B cell (primary cell): ENCODE measurements around the gene SNX32. TPM values are rescaled to one million over a fixed set of nuclear protein-coding genes. Genes with fewer than 3 reads are reported as not detected.

Experiments
- ATAC-seq: fragments of 200-7000 bp; cut with Tn5 transposase; one replicate; pipeline ENCODE4 v1.10.0; 2021; ENCODE audit warnings: low read depth, mild to moderate bottlenecking, moderate number of reproducible peaks, moderate library complexity
- CTCF ChIA-PET: fragments of 350-600 bp; sonication (Branson Sonifier 250); formaldehyde crosslinking; loops from one replicate; lab custom pipeline; 2021; ENCODE audit warnings: antibody characterized with exemption, inconsistent platforms; lab: Charles Lee
- POLR2A ChIA-PET: fragments of 350-600 bp; sonication (Branson Sonifier 250); formaldehyde crosslinking; loops from one replicate; lab custom pipeline; 2021; ENCODE audit warnings: antibody characterized with exemption; lab: Charles Lee
- DNase-seq: peaks from one replicate; pipeline ENCODE4 v3.0.0; 2013
- H2AFZ ChIP-seq: 2 replicates; pipeline ENCODE4 v1.6.1; 2012; ENCODE audit warnings: mild to moderate bottlenecking, low read depth, low read length; ENCODE audit not compliant: insufficient read depth, poor library complexity, severe bottlenecking
- H3K27ac ChIP-seq, 2 donors: 1 replicate in 1 of 2; 2 replicates in 1 of 2; pipeline ENCODE4 v1.5.1; 2012 to 2013; ENCODE audit warnings: low read length in 2 of 2, mild to moderate bottlenecking in 2 of 2, moderate library complexity in 1 of 2
- H3K27me3 ChIP-seq, 4 experiments: fragments of 200-600 bp in 1 of 4; sonication (generic) in 1 of 4; replicated peaks in 1 of 4; 1 replicate in 2 of 4; 2 replicates in 2 of 4; pipeline versions ENCODE4 v1.6.1 to v1.7.0; 2013 to 2016; ENCODE audit warnings: low read length in 3 of 4, mild to moderate bottlenecking in 2 of 4, mixed read lengths in 1 of 4, moderate library complexity in 1 of 4; ENCODE audit not compliant: insufficient read depth in 4 of 4, control insufficient read depth in 3 of 4; ENCODE audit errors: control extremely low read depth in 1 of 4
- H3K36me3 ChIP-seq, 2 experiments: replicated peaks in 1 of 2; 1 replicate in 1 of 2; 2 replicates in 1 of 2; pipeline versions ENCODE4 v1.6.1 to v1.7.1; 2013; ENCODE audit warnings: low read length in 1 of 2; ENCODE audit not compliant: insufficient read depth in 2 of 2, control insufficient read depth in 1 of 2; ENCODE audit errors: control extremely low read depth in 1 of 2, extremely low read depth in 1 of 2
- H3K4me1 ChIP-seq, 2 donors: fragments of 200-600 bp in 1 of 2; sonication (generic) in 1 of 2; 1 replicate in 1 of 2; 2 replicates in 1 of 2; pipeline versions ENCODE4 v1.5.1 to v1.6.1; 2013 to 2017; ENCODE audit warnings: low read length in 2 of 2; ENCODE audit not compliant: control insufficient read depth in 2 of 2, insufficient read depth in 2 of 2
- H3K4me2 ChIP-seq: replicated peaks from 2 replicates; pipeline ENCODE3; 2012; ENCODE audit warnings: mild to moderate bottlenecking, low read depth, low read length; ENCODE audit not compliant: poor library complexity, severe bottlenecking
- H3K4me3 ChIP-seq, 5 experiments: fragments of 200-600 bp in 1 of 5; sonication (generic) in 1 of 5; 1 replicate in 3 of 5; 2 replicates in 2 of 5; pipeline versions ENCODE4 v1.5.1 to v1.7.0; 2011 to 2016; ENCODE audit warnings: low read length in 4 of 5, mild to moderate bottlenecking in 4 of 5, low read depth in 2 of 5, control low read depth in 1 of 5, moderate library complexity in 1 of 5; ENCODE audit not compliant: insufficient read depth in 1 of 5; ENCODE audit errors: control extremely low read depth in 1 of 5, extremely low read depth in 1 of 5
- H3K79me2 ChIP-seq: fragments of 200-600 bp; sonication (generic); one replicate; pipeline ENCODE4 v1.6.0; 2016; ENCODE audit warnings: low read length; ENCODE audit not compliant: control insufficient read depth, insufficient read depth
- H3K9ac ChIP-seq: fragments of 200-600 bp; sonication (generic); 2 replicates; pipeline ENCODE4 v1.6.1; 2017; ENCODE audit warnings: mild to moderate bottlenecking, low read length, moderate library complexity
- H3K9me3 ChIP-seq, 3 donors: one replicate each; pipeline versions ENCODE4 v1.6.1 to v1.7.1; 2013; ENCODE audit warnings: low read length in 2 of 3; ENCODE audit not compliant: control insufficient read depth in 2 of 3, insufficient read depth in 1 of 3; ENCODE audit errors: control extremely low read depth in 1 of 3
- H4K20me1 ChIP-seq: 2 replicates; pipeline ENCODE4 v1.6.0; 2012; ENCODE audit warnings: mild to moderate bottlenecking, low read length; ENCODE audit not compliant: insufficient read depth, control insufficient read depth, poor library complexity, severe bottlenecking
- H3K27ac Mint-ChIP-seq: one replicate; pipeline ENCODE4 v1.8.0; 2021; ENCODE audit warnings: mixed read lengths
- H3K27me3 Mint-ChIP-seq: one replicate; pipeline ENCODE4 v1.8.0; 2021; ENCODE audit warnings: mixed read lengths
- H3K4me1 Mint-ChIP-seq: one replicate; pipeline ENCODE4 v1.8.0; 2021; ENCODE audit warnings: mixed read lengths
- H3K4me3 Mint-ChIP-seq: one replicate; pipeline ENCODE4 v1.8.0; 2021; ENCODE audit warnings: mixed read lengths
- H3K9me3 Mint-ChIP-seq: one replicate; pipeline ENCODE4 v1.8.0; 2022; ENCODE audit warnings: mixed read lengths; ENCODE audit not compliant: insufficient read depth
- EZH2 ChIP-seq: IDR thresholded peaks from 2 replicates; pipeline ENCODE4 v1.6.1; 2012; ENCODE audit warnings: borderline replicate concordance, low read depth, mild to moderate bottlenecking, moderate library complexity, low read length; ENCODE audit not compliant: insufficient read depth, poor library complexity, severe bottlenecking
- WGBS: methylation state at CpG from one replicate; pipeline ENCODE4 v1.1.5; 2013; ENCODE audit warnings: missing lambda C conversion rate; ENCODE audit not compliant: insufficient coverage; 5-methylcytosine and 5-hydroxymethylcytosine counted together
- intact Hi-C: fragments of 100-400 bp; cut with micrococcal nuclease; formaldehyde crosslinking; loops from one replicate; pipeline ENCODE4 v1.10.0; 2022
- polyA plus RNA-seq: library from polyadenylated mRNA; depleted of rRNA; stranded (reverse); fragments of >200 nt; gene quantifications from 2 replicates; pipeline ENCODE4 v1.2.3, GENCODE V29; 2012
- total RNA-seq, 2 donors: library from RNA; stranded (reverse); fragments of 120-200 nt in 1 of 2; gene quantifications; 1 replicate in 1 of 2; 2 replicates in 1 of 2; pipeline versions ENCODE4 v1.2.3 to v1.2.4, GENCODE V29; 2013 to 2022
- TF ChIP-seq, protein P1 (sequence below): fragments of 200-600 bp; IDR thresholded peaks from one replicate; pipeline ENCODE4 v1.8.0; 2022; ENCODE audit warnings: antibody characterized with exemption, mild to moderate bottlenecking

Gene SNX32
- total and polyA plus RNA-seq, 2 donors (not counting 1 experiment from before 2014, with no cell fraction given), result 0.57 to 0.89 TPM

DNA sequence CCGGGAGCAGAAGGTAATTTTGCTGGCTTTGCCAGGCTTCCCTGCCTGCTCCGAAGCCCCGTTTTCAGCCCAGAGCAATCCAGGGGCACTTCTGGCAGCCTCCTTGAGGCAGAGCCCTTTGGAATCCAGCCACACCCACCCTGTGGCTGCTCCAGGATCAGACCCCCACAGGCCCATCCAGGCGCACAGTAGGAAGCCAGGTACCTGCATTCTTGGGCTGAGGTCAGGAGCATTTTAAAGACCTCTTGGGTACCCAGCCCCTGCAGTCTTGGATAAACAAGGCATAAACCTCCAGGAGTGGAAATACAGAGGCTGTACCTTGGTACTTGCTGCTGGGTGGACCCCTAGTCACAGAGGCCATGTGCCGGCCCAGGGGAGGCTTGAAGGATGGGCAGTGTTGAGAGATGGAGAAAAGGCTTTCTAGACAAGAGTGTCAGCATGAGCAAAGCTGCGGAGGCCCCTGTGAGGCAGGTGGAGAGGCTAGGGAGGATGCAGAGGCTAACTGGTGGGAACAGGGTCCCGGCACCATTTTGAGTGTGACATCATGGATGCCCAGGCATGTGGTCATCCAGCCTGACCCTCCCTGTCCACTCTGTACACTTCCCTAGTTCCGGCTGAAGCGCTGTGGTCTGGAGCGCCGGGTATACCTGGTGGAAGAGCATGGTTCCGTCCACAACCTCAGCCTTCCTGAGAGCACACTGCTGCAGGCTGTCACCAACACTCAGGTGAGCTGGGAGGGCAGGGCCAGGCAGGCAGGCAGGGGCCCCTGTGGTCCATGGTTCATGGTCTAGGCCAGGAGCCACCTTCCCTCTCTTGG lies 30.3 kb downstream of the SNX32 start:
- no peaks in the 10 kb centered on the region for H3K9me3 ChIP-seq
- no peak overlapping the region for H3K4me2 ChIP-seq
- DNase-seq (no peak), ATAC-seq (no peak)
- no peak overlapping the region for H3K4me3 Mint-ChIP-seq
- H3K27ac Mint-ChIP-seq, result no peak overlapping the region
- H3K4me1 Mint-ChIP-seq, result peaks cover 19% of the 10 kb centered on the region
- ChIA-PET CTCF (interaction anchor here (1.1 to 8.6 kb wide), 2 partner anchors 9 to 24 kb away, joined by 3 to 244 read pairs; partner anchors contain the start of genes CCDC85B and FIBP), POLR2A (no interaction called here)
- no peak overlapping the region for H3K9ac ChIP-seq
- no peaks in the 10 kb centered on the region for H3K9me3 Mint-ChIP-seq
- intact Hi-C loops, result no loop called here
- peaks cover 9 to 25% of the 10 kb centered on the region in 2 donors for H3K4me1 ChIP-seq
- H3K27me3 Mint-ChIP-seq, result no peaks in the 10 kb centered on the region
- peaks cover 0 to 52% of the 10 kb centered on the region in 2 experiments for H3K36me3 ChIP-seq
- no peak overlapping the region for H2AFZ ChIP-seq
- H3K4me3 ChIP-seq, result no peak overlapping the region
- TF ChIP-seq, protein P1, sequence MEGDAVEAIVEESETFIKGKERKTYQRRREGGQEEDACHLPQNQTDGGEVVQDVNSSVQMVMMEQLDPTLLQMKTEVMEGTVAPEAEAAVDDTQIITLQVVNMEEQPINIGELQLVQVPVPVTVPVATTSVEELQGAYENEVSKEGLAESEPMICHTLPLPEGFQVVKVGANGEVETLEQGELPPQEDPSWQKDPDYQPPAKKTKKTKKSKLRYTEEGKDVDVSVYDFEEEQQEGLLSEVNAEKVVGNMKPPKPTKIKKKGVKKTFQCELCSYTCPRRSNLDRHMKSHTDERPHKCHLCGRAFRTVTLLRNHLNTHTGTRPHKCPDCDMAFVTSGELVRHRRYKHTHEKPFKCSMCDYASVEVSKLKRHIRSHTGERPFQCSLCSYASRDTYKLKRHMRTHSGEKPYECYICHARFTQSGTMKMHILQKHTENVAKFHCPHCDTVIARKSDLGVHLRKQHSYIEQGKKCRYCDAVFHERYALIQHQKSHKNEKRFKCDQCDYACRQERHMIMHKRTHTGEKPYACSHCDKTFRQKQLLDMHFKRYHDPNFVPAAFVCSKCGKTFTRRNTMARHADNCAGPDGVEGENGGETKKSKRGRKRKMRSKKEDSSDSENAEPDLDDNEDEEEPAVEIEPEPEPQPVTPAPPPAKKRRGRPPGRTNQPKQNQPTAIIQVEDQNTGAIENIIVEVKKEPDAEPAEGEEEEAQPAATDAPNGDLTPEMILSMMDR, result no peak
- TF ChIP-seq EZH2, result no peak
- peaks cover 34% of the 10 kb centered on the region for H4K20me1 ChIP-seq
- peaks cover 30% of the 10 kb centered on the region for H3K79me2 ChIP-seq
- no peak overlapping the region for H3K27ac ChIP-seq
- no peaks in the 10 kb centered on the region for H3K27me3 ChIP-seq
- WGBS, result 96% methylated on average over 11 of the region's 12 CpGs

DNA sequence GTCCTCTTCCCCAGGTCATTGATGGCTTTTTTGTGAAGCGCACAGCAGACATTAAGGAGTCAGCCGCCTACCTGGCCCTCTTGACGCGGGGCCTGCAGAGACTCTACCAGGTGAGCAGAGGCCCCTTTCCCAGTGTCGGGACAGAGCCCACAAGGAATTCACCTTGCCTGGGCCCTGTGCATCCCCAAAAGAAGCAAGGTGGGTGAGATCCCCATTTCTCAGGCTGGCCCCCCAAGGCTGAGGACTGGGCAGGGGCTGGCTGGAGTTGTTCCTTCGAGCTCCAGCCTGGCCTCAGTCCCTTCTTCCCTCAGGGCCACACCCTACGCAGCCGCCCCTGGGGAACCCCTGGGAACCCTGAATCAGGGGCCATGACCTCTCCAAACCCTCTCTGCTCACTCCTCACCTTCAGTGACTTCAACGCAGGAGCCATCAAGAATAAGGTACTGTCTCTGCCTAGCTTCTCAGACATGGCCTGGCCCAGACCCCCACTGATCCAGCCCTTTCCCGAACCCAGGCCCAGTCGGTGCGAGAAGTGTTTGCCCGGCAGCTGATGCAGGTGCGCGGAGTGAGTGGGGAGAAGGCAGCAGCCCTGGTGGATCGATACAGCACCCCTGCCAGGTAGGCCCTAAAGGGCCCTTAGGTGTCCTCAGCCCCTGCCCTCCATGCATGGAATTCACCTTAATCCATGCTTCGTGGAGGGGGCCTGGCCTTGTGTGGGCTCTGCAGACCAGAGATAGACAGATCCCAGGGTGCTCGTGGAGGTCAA lies 31.1 kb downstream of the SNX32 start:
- Mint-ChIP-seq H3K4me3 (no peak overlapping the region), H3K4me1 (peaks cover 18% of the 10 kb centered on the region), H3K9me3 (no peaks in the 10 kb centered on the region), H3K27ac (no peak overlapping the region), H3K27me3 (no peaks in the 10 kb centered on the region)
- Histone ChIP-seq H3K36me3 (peaks cover 0 to 52% of the 10 kb centered on the region in 2 experiments), H3K9ac (no peak overlapping the region), H3K4me3 (no peak overlapping the region), H3K4me2 (no peak overlapping the region), H2AFZ (no peak overlapping the region), H3K9me3 (no peaks in the 10 kb centered on the region), H4K20me1 (peaks cover 34% of the 10 kb centered on the region), H3K27me3 (no peaks in the 10 kb centered on the region), H3K79me2 (peaks cover 30% of the 10 kb centered on the region), H3K27ac (no peak overlapping the region), H3K4me1 (peaks cover 9 to 18% of the 10 kb centered on the region in 2 donors)
- no peak for DNase-seq
- POLR2A ChIA-PET, result no interaction called here
- ATAC-seq, result no peak
- 93% methylated on average over 18 of the region's 18 CpGs for WGBS
- no peak for TF ChIP-seq EZH2
- TF ChIP-seq, protein P1, result no peak
- CTCF ChIA-PET, result no interaction called here
- intact Hi-C loops, result no loop called here
